ENCODE results near the gene WDFY2. TPM values are rescaled to one million over a fixed set of nuclear protein-coding genes. Genes with fewer than 3 reads are reported as not detected.
"Not testable (repeated sequence)": the region's sequence is repeated elsewhere in the genome, so short reads cannot be mapped to it uniquely, and the experiment has no call there.

The WDFY2 gene
- total RNA-seq, 1 experiment from 2014 or later: 5.6 TPM

- Histone ChIP-seq H3K4me3 (ENCODE audit: insufficient read depth, low read depth, low read length) (no peak overlapping the region), H3K27me3 (ENCODE audit: control insufficient read depth, insufficient read depth, low read length) (no peaks in the 10 kb centered on the region), H3K36me3 (replicated peaks; ENCODE audit: control insufficient read depth, insufficient read depth, low read length) (no peaks in the 10 kb centered on the region)
- no peak for DNase-seq
These were observed 90.0 kb downstream of the WDFY2 start for GRCh38 chr13:51674276-51674675.

DNA sequence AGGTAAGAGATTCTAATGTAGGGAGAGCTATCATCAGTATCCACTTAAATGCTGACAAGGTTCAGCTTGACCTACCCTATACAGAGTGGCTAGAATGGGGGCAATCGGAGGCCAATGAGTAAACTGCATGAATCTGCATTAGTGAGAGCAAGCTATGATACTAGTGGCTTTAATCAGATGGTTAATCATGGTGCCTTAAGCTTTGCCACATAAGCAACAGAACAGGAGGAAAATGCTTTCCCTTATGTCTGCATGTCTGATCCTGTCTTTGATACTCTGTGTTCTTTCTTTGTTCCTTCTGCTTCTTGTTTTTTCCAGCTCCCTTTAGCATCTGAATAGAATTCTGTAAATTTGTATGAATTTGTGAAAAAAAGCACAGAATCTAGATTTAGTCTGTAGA is 91.1 kb downstream of the WDFY2 start:
- Histone ChIP-seq H3K4me3 (ENCODE audit: insufficient read depth, low read depth, low read length) (no peak overlapping the region), H3K36me3 (replicated peaks; ENCODE audit: control insufficient read depth, insufficient read depth, low read length) (no peaks in the 10 kb centered on the region), H3K27me3 (ENCODE audit: control insufficient read depth, insufficient read depth, low read length) (no peaks in the 10 kb centered on the region)
- DNase-seq: no peak

DNA sequence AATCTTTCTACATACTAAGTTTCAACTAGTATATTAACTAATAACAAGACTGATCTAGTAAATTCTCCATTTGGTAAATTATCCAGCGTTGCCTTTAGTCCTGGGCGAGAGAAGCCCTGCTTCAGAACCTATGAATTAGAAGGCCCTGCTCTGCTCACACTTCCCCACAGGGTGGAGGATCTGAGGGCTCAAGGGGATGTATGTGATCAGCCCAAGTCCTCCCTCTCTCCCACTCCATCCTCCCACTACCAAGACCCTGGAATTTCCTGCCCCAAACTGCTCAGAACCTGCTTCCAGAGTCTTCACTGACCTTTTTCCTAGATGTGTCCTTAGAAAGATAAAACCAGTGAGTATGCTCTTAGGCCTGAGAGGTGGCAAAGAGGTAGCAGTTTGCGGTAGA is 91.6 kb downstream of the WDFY2 start:
- H3K36me3 ChIP-seq (replicated peaks; ENCODE audit: control insufficient read depth, insufficient read depth, low read length): no peaks in the 10 kb centered on the region; the same call in 1 of the 2 replicates
- DNase-seq: no peak
- no peaks in the 10 kb centered on the region for H3K27me3 ChIP-seq (ENCODE audit: control insufficient read depth, insufficient read depth, low read length)
- no peak overlapping the region for H3K4me3 ChIP-seq (ENCODE audit: insufficient read depth, low read depth, low read length)

GRCh38 chr13:51676739-51677138 is 92.5 kb downstream of the WDFY2 start:
- Histone ChIP-seq H3K27me3 (ENCODE audit: control insufficient read depth, insufficient read depth, low read length) (no peaks in the 10 kb centered on the region), H3K4me3 (ENCODE audit: insufficient read depth, low read depth, low read length) (no peak overlapping the region), H3K36me3 (replicated peaks; ENCODE audit: control insufficient read depth, insufficient read depth, low read length) (no peaks in the 10 kb centered on the region; the same call in 1 of the 2 replicates)
- DNase-seq: no peak

DNA sequence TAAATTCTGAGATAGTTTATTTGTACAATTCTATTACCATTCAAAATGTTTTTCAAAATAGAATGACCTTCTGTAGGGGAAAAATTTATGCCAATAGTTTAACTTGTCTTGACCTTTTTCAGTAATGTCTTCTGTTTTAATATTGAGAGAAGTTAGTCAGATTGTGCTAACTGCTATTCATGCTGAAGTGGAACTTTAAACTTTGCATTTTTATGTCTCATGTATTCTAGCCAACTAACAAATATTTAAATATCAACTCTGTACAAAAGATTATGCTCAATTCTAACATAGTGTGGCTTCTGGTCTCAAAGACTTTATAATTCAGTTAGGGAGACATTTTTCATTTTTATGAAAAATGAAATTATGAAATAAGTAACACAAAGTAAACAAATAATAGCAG is 94.2 kb downstream of the WDFY2 start:
- Histone ChIP-seq H3K27me3 (ENCODE audit: control insufficient read depth, insufficient read depth, low read length) (no peaks in the 10 kb centered on the region), H3K36me3 (replicated peaks; ENCODE audit: control insufficient read depth, insufficient read depth, low read length) (no peaks in the 10 kb centered on the region; the same call in 1 of the 2 replicates), H3K4me3 (ENCODE audit: insufficient read depth, low read depth, low read length) (no peak overlapping the region)
- DNase-seq: no peak

- no peaks in the 10 kb centered on the region for H3K27me3 ChIP-seq (ENCODE audit: control insufficient read depth, insufficient read depth, low read length)
- no peak for DNase-seq
- no peaks in the 10 kb centered on the region; the same call in 1 of the 2 replicates for H3K36me3 ChIP-seq (replicated peaks; ENCODE audit: control insufficient read depth, insufficient read depth, low read length)
- no peak overlapping the region for H3K4me3 ChIP-seq (ENCODE audit: insufficient read depth, low read depth, low read length)
These were observed 95.4 kb downstream of the WDFY2 start for GRCh38 chr13:51679616-51680015.

GRCh38 chr13:51681037-51681678 is 96.9 kb downstream of the WDFY2 start:
- DNase-seq: no peak
- H3K4me3 ChIP-seq (ENCODE audit: insufficient read depth, low read depth, low read length): no peak overlapping the region
- no peaks in the 10 kb centered on the region for H3K27me3 ChIP-seq (ENCODE audit: control insufficient read depth, insufficient read depth, low read length)
- H3K36me3 ChIP-seq (replicated peaks; ENCODE audit: control insufficient read depth, insufficient read depth, low read length): no peaks in the 10 kb centered on the region; the same call in 1 of the 2 replicates

GRCh38 chr13:51682686-51683085 is 98.4 kb downstream of the WDFY2 start:
- H3K36me3 ChIP-seq (replicated peaks; ENCODE audit: control insufficient read depth, insufficient read depth, low read length): no peaks in the 10 kb centered on the region; the same call in 1 of the 2 replicates
- no peak overlapping the region for H3K4me3 ChIP-seq (ENCODE audit: insufficient read depth, low read depth, low read length)
- no peaks in the 10 kb centered on the region for H3K27me3 ChIP-seq (ENCODE audit: control insufficient read depth, insufficient read depth, low read length)
- no peak for DNase-seq

- Histone ChIP-seq H3K4me3 (ENCODE audit: insufficient read depth, low read depth, low read length) (no peak overlapping the region), H3K27me3 (ENCODE audit: control insufficient read depth, insufficient read depth, low read length) (no peaks in the 10 kb centered on the region), H3K36me3 (replicated peaks; ENCODE audit: control insufficient read depth, insufficient read depth, low read length) (no peaks in the 10 kb centered on the region; the same call in 1 of the 2 replicates)
- no peak for DNase-seq
These were observed 99.3 kb downstream of the WDFY2 start for GRCh38 chr13:51683597-51683996.

- Histone ChIP-seq H3K36me3 (replicated peaks; ENCODE audit: control insufficient read depth, insufficient read depth, low read length) (no peaks in the 10 kb centered on the region; the same call in 1 of the 2 replicates), H3K4me3 (ENCODE audit: insufficient read depth, low read depth, low read length) (no peak overlapping the region), H3K27me3 (ENCODE audit: control insufficient read depth, insufficient read depth, low read length) (no peaks in the 10 kb centered on the region)
- DNase-seq: no peak
These were observed 99.8 kb downstream of the WDFY2 start for GRCh38 chr13:51684076-51684475.

DNA sequence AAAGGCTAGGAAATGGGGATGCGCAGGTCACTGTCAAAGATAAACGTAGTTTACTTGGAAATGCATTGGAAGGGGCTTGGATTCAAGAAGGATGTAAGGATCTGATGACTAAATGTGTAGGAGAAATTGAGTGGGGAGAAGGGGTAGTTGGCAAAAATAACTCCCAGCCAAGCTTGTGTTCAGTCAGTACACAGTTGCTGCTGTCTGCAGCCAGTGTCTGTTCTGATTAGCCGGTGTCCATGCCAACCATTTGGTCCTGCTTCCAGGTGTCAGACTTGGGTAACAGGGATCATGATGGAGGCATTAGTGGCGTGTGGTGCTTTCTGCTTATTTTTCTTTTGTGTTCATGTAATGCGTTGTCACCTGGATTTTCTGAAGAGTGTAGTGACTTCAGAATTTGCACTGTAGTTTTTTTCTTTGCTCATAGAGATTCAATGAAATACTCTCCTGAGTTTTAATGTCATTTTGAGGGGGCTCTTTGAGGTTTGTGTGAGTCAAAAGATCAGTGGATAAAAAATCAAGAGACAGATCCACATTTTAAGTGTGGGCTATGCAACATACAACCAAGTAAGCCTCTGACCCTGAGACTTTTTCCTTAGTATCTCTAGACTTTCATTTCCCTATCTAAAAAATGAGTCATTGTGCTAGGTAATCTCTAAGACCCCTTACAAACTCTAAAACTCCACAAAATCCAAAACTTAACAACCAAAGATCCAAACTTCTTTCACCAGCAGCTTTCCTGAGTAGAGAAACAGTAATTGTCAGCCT is 103.9 kb downstream of the WDFY2 start:
- Histone ChIP-seq H3K36me3 (replicated peaks; ENCODE audit: control insufficient read depth, insufficient read depth, low read length) (no peaks in the 10 kb centered on the region), H3K4me3 (ENCODE audit: insufficient read depth, low read depth, low read length) (no peak overlapping the region), H3K27me3 (ENCODE audit: control insufficient read depth, insufficient read depth, low read length) (no peaks in the 10 kb centered on the region)
- DNase-seq: no peak

- no peaks in the 10 kb centered on the region for H3K27me3 ChIP-seq (ENCODE audit: control insufficient read depth, insufficient read depth, low read length)
- no peak overlapping the region for H3K4me3 ChIP-seq (ENCODE audit: insufficient read depth, low read depth, low read length)
- no peaks in the 10 kb centered on the region for H3K36me3 ChIP-seq (replicated peaks; ENCODE audit: control insufficient read depth, insufficient read depth, low read length)
- DNase-seq: no peak
These were observed 104.8 kb downstream of the WDFY2 start for GRCh38 chr13:51688937-51689662.

DNA sequence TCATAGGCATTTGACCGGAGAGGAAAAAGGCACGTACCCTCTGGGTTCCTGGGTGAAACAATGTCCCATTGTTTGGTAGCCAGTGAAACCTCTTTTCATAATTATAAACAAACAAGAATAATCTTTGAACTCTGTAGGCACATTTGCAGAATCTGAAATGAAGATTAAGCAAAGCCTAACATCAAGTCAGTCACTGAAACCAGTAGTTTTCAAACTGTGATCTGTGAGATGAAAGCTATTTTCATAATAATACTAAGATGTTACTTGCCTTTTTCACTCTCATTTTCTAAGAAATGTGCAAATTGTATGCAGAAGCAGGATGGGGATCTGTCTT is 105.4 kb downstream of the WDFY2 start:
- Histone ChIP-seq H3K36me3 (replicated peaks; ENCODE audit: control insufficient read depth, insufficient read depth, low read length) (no peaks in the 10 kb centered on the region), H3K4me3 (ENCODE audit: insufficient read depth, low read depth, low read length) (no peak overlapping the region), H3K27me3 (ENCODE audit: control insufficient read depth, insufficient read depth, low read length) (no peaks in the 10 kb centered on the region)
- no peak for DNase-seq

GRCh38 chr13:51695677-51696076 is 111.4 kb downstream of the WDFY2 start:
- not testable (repeated sequence) for H3K4me3 ChIP-seq (ENCODE audit: insufficient read depth, low read depth, low read length); H3K36me3 ChIP-seq (replicated peaks; ENCODE audit: control insufficient read depth, insufficient read depth, low read length); DNase-seq; H3K27me3 ChIP-seq (ENCODE audit: control insufficient read depth, insufficient read depth, low read length)

GRCh38 chr13:51697181-51697580 is 112.9 kb downstream of the WDFY2 start:
- DNase-seq: no peak
- Histone ChIP-seq H3K4me3 (ENCODE audit: insufficient read depth, low read depth, low read length) (no peak overlapping the region), H3K36me3 (replicated peaks; ENCODE audit: control insufficient read depth, insufficient read depth, low read length) (no peaks in the 10 kb centered on the region), H3K27me3 (ENCODE audit: control insufficient read depth, insufficient read depth, low read length) (no peaks in the 10 kb centered on the region)
